ENCODE data around the gene FAM32A. TPM values are rescaled to one million over a fixed set of nuclear protein-coding genes. Genes with fewer than 3 reads are reported as not detected.

FAM32A gene
- total and polyA plus RNA-seq, 2 donors (not counting 1 experiment from before 2014, with no cell fraction given), result 53.4 to 62.0 TPM

DNA sequence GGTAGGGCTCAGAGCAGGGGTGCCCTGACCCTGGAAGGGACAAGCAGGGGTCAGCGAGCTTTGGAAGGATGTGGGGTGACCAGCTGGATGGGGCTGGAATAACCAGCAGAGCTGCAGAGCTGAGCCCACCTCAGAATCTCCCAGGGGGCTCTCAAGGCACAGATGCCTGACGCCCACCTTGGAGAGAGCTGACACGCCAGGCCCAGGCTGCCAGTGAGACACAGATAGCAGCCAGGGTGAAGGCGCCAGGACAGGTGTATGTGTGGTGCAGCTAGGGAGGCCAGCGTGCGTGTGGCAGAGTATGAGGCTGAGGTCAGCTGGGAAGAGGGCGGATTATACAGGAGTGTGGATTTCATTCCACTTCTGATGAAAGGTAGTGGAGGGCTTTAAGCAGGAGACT lies 21.4 kb downstream of the FAM32A start:
- ATAC-seq (ENCODE audit: low read depth), result no peak
- H3K27ac Mint-ChIP-seq, result no peak overlapping the region
- Histone ChIP-seq H3K9me3 (ENCODE audit: control extremely low read depth in 1 of 3, control insufficient read depth in 2 of 3, insufficient read depth in 1 of 3, low read length in 2 of 3) (no peaks in the 10 kb centered on the region), H3K36me3 (replicated peaks in 1 of 2; ENCODE audit: control extremely low read depth in 1 of 2, control insufficient read depth in 1 of 2, extremely low read depth in 1 of 2, insufficient read depth in 2 of 2, low read length in 1 of 2) (peaks cover 0 to 82% of the 10 kb centered on the region in 2 experiments), H4K20me1 (ENCODE audit: control insufficient read depth, insufficient read depth, low read length, poor library complexity, severe bottlenecking) (peaks cover 30% of the 10 kb centered on the region), H2AFZ (ENCODE audit: insufficient read depth, low read depth, low read length, poor library complexity, severe bottlenecking) (no peak overlapping the region), H3K27me3 (replicated peaks in 1 of 4; ENCODE audit: control extremely low read depth in 1 of 4, control insufficient read depth in 3 of 4, insufficient read depth in 4 of 4, low read length in 3 of 4) (no peaks in the 10 kb centered on the region), H3K27ac (ENCODE audit: low read length in 2 of 2) (no peak overlapping the region), H3K9ac (ENCODE audit: low read length) (no peak overlapping the region), H3K4me2 (replicated peaks; ENCODE audit: low read depth, low read length, poor library complexity, severe bottlenecking) (no peak overlapping the region), H3K4me1 (ENCODE audit: control insufficient read depth in 2 of 2, insufficient read depth in 2 of 2, low read length in 2 of 2) (peaks cover 0 to 18% of the 10 kb centered on the region in 2 donors), H3K79me2 (ENCODE audit: control insufficient read depth, insufficient read depth, low read length) (peaks cover 59% of the 10 kb centered on the region), H3K4me3 (ENCODE audit: control extremely low read depth in 1 of 5, extremely low read depth in 1 of 5, insufficient read depth in 1 of 5, low read depth in 2 of 5, low read length in 4 of 5) (no peak overlapping the region)
- H3K4me3 Mint-ChIP-seq, result no peak overlapping the region
- DNase-seq, result no peak
- WGBS (ENCODE audit: insufficient coverage), result 98% methylated on average over 7 of the region's 7 CpGs
- no peaks in the 10 kb centered on the region for H3K9me3 Mint-ChIP-seq (ENCODE audit: insufficient read depth)
- CTCF ChIA-PET, result no interaction called here
- POLR2A ChIA-PET, result no interaction called here
- intact Hi-C loops (cut with micrococcal nuclease), result no loop called here
- TF ChIP-seq, protein P1, sequence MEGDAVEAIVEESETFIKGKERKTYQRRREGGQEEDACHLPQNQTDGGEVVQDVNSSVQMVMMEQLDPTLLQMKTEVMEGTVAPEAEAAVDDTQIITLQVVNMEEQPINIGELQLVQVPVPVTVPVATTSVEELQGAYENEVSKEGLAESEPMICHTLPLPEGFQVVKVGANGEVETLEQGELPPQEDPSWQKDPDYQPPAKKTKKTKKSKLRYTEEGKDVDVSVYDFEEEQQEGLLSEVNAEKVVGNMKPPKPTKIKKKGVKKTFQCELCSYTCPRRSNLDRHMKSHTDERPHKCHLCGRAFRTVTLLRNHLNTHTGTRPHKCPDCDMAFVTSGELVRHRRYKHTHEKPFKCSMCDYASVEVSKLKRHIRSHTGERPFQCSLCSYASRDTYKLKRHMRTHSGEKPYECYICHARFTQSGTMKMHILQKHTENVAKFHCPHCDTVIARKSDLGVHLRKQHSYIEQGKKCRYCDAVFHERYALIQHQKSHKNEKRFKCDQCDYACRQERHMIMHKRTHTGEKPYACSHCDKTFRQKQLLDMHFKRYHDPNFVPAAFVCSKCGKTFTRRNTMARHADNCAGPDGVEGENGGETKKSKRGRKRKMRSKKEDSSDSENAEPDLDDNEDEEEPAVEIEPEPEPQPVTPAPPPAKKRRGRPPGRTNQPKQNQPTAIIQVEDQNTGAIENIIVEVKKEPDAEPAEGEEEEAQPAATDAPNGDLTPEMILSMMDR (IDR thresholded peaks at IDR 0.05), result no peak
- TF ChIP-seq EZH2 (IDR thresholded peaks at IDR 0.05; ENCODE audit: borderline replicate concordance, insufficient read depth, low read depth, low read length, poor library complexity, severe bottlenecking), result no peak
- no peaks in the 10 kb centered on the region for H3K27me3 Mint-ChIP-seq
- H3K4me1 Mint-ChIP-seq, result peaks cover 18% of the 10 kb centered on the region

DNA sequence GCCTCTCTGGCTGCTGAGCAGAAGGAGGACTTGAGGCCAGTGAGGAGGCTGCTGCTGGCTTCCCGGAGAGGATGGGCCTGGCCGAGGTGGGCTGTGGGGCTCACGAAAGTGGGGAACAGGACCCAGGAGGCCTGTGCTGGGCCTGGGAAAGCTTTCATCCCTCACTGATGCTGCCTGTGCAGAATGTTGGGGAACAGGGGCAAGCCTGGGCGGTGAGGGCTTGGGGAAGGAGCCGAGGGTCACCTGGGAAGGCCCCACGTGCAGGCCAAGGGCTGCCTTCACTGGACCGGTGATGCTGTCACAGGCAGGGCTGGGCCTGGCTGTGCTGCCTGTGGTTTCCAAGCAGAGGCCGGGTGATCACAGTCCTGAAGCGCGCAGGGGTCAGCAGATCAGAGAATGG lies 21.9 kb downstream of the FAM32A start:
- peaks cover 0 to 79% of the 10 kb centered on the region in 2 experiments for H3K36me3 ChIP-seq (replicated peaks in 1 of 2; ENCODE audit: control extremely low read depth in 1 of 2, control insufficient read depth in 1 of 2, extremely low read depth in 1 of 2, insufficient read depth in 2 of 2, low read length in 1 of 2)
- H3K27ac ChIP-seq (ENCODE audit: low read length in 2 of 2), result no peak overlapping the region
- H3K27me3 ChIP-seq (replicated peaks in 1 of 4; ENCODE audit: control extremely low read depth in 1 of 4, control insufficient read depth in 3 of 4, insufficient read depth in 4 of 4, low read length in 3 of 4), result no peaks in the 10 kb centered on the region
- no peaks in the 10 kb centered on the region for H3K9me3 ChIP-seq (ENCODE audit: control extremely low read depth in 1 of 3, control insufficient read depth in 2 of 3, insufficient read depth in 1 of 3, low read length in 2 of 3)
- CTCF ChIA-PET, result no interaction called here
- H3K4me3 ChIP-seq (ENCODE audit: control extremely low read depth in 1 of 5, extremely low read depth in 1 of 5, insufficient read depth in 1 of 5, low read depth in 2 of 5, low read length in 4 of 5), result no peak overlapping the region
- POLR2A ChIA-PET, result no interaction called here
- H3K4me1 Mint-ChIP-seq, result peaks cover 17% of the 10 kb centered on the region
- TF ChIP-seq, protein P1 (IDR thresholded peaks at IDR 0.05), result no peak
- TF ChIP-seq EZH2 (IDR thresholded peaks at IDR 0.05; ENCODE audit: borderline replicate concordance, insufficient read depth, low read depth, low read length, poor library complexity, severe bottlenecking), result no peak
- peaks cover 58% of the 10 kb centered on the region for H3K79me2 ChIP-seq (ENCODE audit: control insufficient read depth, insufficient read depth, low read length)
- no peaks in the 10 kb centered on the region for H3K9me3 Mint-ChIP-seq (ENCODE audit: insufficient read depth)
- no peak for DNase-seq
- no peak overlapping the region for H3K4me2 ChIP-seq (replicated peaks; ENCODE audit: low read depth, low read length, poor library complexity, severe bottlenecking)
- H3K27me3 Mint-ChIP-seq, result no peaks in the 10 kb centered on the region
- ATAC-seq (ENCODE audit: low read depth), result no peak
- 97% methylated on average over 9 of the region's 10 CpGs for WGBS (ENCODE audit: insufficient coverage)
- H4K20me1 ChIP-seq (ENCODE audit: control insufficient read depth, insufficient read depth, low read length, poor library complexity, severe bottlenecking), result peaks cover 26% of the 10 kb centered on the region
- no peak overlapping the region for H3K9ac ChIP-seq (ENCODE audit: low read length)
- no peak overlapping the region for H3K27ac Mint-ChIP-seq
- H3K4me3 Mint-ChIP-seq, result no peak overlapping the region
- peaks cover 0 to 18% of the 10 kb centered on the region in 2 donors for H3K4me1 ChIP-seq (ENCODE audit: control insufficient read depth in 2 of 2, insufficient read depth in 2 of 2, low read length in 2 of 2)
- intact Hi-C loops (cut with micrococcal nuclease), result no loop called here
- no peak overlapping the region for H2AFZ ChIP-seq (ENCODE audit: insufficient read depth, low read depth, low read length, poor library complexity, severe bottlenecking)
